A549 (cell line): ENCODE measurements around the gene KMT5C.
A peak's percentile ranks its signal among the peaks of the same experiment; 100 is the strongest.

ENCODE experiments used
- EHMT2 ChIP-seq: fragments of 200-600 bp; sonication (generic); IDR thresholded peaks from 2 replicates; pipeline ENCODE4 v1.6.1; 2016; ENCODE audit warnings: antibody characterized with exemption, low read depth, mild to moderate bottlenecking, moderate library complexity
- EP300 ChIP-seq, 2 experiments: fragments of >200 bp; sonication (Bioruptor Twin); formaldehyde crosslinking; IDR thresholded peaks; 2 replicates in 1 of 2; 3 replicates in 1 of 2; pipeline ENCODE4 v1.6.1; 2016 to 2017
- JUN ChIP-seq, 2 experiments: fragments of >200 bp; sonication (Bioruptor Twin); formaldehyde crosslinking; IDR thresholded peaks; 2 replicates in 1 of 2; 3 replicates in 1 of 2; pipeline ENCODE4 v1.6.1; 2016 to 2017
- MYC ChIP-seq: IDR thresholded peaks from 2 replicates; pipeline ENCODE4 v1.6.1; 2012; ENCODE audit warnings: mild to moderate bottlenecking, inconsistent platforms, low read length, improper control_type of control experiment, borderline replicate concordance
- NR3C1 ChIP-seq: fragments of >200 bp; sonication (Bioruptor Twin); formaldehyde crosslinking; IDR thresholded peaks from 3 replicates; pipeline ENCODE4 v1.6.1; 2017
- POLR2A ChIP-seq: IDR thresholded peaks from 2 replicates; pipeline ENCODE4 v1.6.1; 2012; ENCODE audit warnings: mild to moderate bottlenecking, low read length
- TF ChIP-seq, protein P1 (sequence below): fragments of 150-350 bp; IDR thresholded peaks from 2 replicates; pipeline ENCODE4 v1.6.1; 2014; ENCODE audit warnings: low read depth, mild to moderate bottlenecking, low read length
- TF ChIP-seq, protein P2 (sequence below): fragments of >200 bp; sonication (Bioruptor Twin); formaldehyde crosslinking; IDR thresholded peaks from 3 replicates; pipeline ENCODE4 v1.5.1; 2016
- TF ChIP-seq, protein P3 (sequence below): IDR thresholded peaks from 2 replicates; pipeline ENCODE4 v1.6.1; 2012

DNA sequence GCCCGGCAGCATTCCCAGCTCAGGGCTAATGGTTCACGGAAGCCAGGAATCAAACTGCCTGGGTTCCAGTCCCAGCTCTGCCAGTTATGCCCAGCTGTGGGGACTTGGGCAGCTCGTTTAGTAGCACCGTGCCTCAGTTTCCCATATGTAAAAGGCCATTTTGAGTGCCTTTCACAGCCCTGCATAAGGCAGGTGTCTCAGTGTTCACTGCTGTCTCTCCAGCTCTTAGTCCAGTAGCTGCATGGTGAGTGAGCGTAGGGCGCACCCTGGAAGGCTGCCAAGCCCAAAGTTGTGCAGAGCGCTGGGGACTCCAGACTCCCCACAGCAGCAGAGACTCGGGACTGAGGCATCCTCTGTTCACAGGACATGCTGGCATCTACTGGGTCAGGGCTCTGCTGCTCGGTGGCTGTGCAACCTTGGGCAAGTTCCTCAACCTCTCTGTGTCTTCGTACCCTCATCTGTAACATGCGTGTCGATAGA lies 51.6 kb downstream of the KMT5C start:
- TF ChIP-seq JUN (IDR thresholded peaks at IDR 0.05) (no peak), EHMT2 (no peak), POLR2A (no peak), EP300 (IDR thresholded peaks at IDR 0.05) (no peak), MYC (no peak), NR3C1 (no peak)
- TF ChIP-seq, protein P1, sequence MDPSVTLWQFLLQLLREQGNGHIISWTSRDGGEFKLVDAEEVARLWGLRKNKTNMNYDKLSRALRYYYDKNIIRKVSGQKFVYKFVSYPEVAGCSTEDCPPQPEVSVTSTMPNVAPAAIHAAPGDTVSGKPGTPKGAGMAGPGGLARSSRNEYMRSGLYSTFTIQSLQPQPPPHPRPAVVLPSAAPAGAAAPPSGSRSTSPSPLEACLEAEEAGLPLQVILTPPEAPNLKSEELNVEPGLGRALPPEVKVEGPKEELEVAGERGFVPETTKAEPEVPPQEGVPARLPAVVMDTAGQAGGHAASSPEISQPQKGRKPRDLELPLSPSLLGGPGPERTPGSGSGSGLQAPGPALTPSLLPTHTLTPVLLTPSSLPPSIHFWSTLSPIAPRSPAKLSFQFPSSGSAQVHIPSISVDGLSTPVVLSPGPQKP: no peak
- TF ChIP-seq, protein P2, sequence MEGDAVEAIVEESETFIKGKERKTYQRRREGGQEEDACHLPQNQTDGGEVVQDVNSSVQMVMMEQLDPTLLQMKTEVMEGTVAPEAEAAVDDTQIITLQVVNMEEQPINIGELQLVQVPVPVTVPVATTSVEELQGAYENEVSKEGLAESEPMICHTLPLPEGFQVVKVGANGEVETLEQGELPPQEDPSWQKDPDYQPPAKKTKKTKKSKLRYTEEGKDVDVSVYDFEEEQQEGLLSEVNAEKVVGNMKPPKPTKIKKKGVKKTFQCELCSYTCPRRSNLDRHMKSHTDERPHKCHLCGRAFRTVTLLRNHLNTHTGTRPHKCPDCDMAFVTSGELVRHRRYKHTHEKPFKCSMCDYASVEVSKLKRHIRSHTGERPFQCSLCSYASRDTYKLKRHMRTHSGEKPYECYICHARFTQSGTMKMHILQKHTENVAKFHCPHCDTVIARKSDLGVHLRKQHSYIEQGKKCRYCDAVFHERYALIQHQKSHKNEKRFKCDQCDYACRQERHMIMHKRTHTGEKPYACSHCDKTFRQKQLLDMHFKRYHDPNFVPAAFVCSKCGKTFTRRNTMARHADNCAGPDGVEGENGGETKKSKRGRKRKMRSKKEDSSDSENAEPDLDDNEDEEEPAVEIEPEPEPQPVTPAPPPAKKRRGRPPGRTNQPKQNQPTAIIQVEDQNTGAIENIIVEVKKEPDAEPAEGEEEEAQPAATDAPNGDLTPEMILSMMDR: no peak
- TF ChIP-seq, protein P3, sequence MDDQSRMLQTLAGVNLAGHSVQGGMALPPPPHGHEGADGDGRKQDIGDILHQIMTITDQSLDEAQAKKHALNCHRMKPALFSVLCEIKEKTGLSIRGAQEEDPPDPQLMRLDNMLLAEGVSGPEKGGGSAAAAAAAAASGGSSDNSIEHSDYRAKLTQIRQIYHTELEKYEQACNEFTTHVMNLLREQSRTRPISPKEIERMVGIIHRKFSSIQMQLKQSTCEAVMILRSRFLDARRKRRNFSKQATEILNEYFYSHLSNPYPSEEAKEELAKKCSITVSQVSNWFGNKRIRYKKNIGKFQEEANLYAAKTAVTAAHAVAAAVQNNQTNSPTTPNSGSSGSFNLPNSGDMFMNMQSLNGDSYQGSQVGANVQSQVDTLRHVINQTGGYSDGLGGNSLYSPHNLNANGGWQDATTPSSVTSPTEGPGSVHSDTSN: peak; percentile 72; the same call in 1 of the 2 replicates
